ENCODE data around the gene PSAPL1.

The PSAPL1 gene

DNA sequence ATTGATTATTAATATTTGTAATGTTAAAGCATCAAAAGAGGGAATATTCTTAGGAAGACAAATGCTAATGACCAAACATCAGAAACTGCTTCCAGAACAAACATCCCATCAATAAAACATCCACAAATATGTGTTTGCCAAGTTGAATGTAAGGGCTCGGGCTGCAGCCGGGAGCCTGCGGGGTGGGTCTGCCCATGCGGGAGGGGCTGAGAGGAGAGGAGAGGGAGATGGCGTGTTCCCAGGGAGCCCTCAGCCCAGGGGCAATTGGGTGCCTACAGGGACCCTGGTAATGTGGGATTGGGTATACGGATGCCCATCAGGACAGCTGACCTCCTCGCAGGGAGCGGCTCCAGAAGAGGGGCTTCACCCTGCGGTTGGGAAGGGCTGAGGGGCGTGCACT lies 38.4 kb upstream of the PSAPL1 start:
- TF ChIP-seq, protein P1, sequence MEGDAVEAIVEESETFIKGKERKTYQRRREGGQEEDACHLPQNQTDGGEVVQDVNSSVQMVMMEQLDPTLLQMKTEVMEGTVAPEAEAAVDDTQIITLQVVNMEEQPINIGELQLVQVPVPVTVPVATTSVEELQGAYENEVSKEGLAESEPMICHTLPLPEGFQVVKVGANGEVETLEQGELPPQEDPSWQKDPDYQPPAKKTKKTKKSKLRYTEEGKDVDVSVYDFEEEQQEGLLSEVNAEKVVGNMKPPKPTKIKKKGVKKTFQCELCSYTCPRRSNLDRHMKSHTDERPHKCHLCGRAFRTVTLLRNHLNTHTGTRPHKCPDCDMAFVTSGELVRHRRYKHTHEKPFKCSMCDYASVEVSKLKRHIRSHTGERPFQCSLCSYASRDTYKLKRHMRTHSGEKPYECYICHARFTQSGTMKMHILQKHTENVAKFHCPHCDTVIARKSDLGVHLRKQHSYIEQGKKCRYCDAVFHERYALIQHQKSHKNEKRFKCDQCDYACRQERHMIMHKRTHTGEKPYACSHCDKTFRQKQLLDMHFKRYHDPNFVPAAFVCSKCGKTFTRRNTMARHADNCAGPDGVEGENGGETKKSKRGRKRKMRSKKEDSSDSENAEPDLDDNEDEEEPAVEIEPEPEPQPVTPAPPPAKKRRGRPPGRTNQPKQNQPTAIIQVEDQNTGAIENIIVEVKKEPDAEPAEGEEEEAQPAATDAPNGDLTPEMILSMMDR (conservative IDR thresholded peaks at IDR 0.05; ENCODE audit: low read depth, low read length) = no peak
- no peaks in the 10 kb centered on the region for H3K79me2 ChIP-seq (ENCODE audit: insufficient read depth, low read depth)
- H2AFZ ChIP-seq (ENCODE audit: low read depth) = no peak overlapping the region
- no peaks in the 10 kb centered on the region for H3K36me3 ChIP-seq (ENCODE audit: insufficient read depth)
- no peak overlapping the region for H3K9ac ChIP-seq
- no peaks in the 10 kb centered on the region for H4K20me1 ChIP-seq (ENCODE audit: insufficient read depth)
- no peaks in the 10 kb centered on the region; the same call in 1 of the 2 replicates for H3K27me3 ChIP-seq (ENCODE audit: insufficient read depth, low read depth)
- no peaks in the 10 kb centered on the region for H3K4me1 ChIP-seq (ENCODE audit: low read depth, poor library complexity, severe bottlenecking)
- H3K27ac ChIP-seq = no peak overlapping the region
- no peak overlapping the region for H3K4me2 ChIP-seq
- H3K4me3 ChIP-seq (IDR thresholded peaks at IDR 0.05; ENCODE audit: insufficient read depth, low read depth, low read length) = no peak overlapping the region

DNA sequence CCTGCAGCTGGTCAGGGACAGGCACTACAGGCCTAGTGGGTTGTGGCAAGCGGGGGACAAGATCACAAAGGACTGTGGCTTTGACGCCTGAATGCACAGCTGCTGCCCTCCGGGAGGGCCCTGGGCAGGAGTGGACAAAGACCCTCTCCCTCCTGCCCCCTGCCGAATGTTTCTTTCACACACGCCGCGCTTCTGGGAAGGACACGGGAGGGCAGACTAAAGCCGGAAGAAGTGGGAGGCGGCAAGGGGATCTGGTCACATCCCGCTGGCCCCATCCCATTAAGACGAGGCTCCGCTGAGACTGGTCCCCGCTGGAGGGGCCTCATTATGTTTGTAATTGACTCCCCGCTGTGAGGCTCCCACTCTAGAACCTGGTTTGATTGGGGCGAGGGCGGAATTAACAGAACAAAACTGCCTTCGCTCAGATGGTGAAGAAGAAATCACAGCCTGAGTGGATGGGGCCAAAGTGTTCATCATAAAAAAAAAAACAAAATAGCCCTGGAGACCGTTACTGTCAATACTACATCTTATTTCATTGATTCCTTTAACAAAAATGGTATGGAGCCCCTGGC lies 37.8 kb upstream of the PSAPL1 start:
- no peak overlapping the region for H3K4me2 ChIP-seq
- no peaks in the 10 kb centered on the region for H3K36me3 ChIP-seq (ENCODE audit: insufficient read depth)
- no peaks in the 10 kb centered on the region for H4K20me1 ChIP-seq (ENCODE audit: insufficient read depth)
- TF ChIP-seq, protein P1 (conservative IDR thresholded peaks at IDR 0.05; ENCODE audit: low read depth, low read length) = no peak
- H3K9ac ChIP-seq = no peak overlapping the region
- H2AFZ ChIP-seq (ENCODE audit: low read depth) = no peak overlapping the region
- H3K4me1 ChIP-seq (ENCODE audit: low read depth, poor library complexity, severe bottlenecking) = no peaks in the 10 kb centered on the region
- no peak overlapping the region for H3K27ac ChIP-seq
- no peak overlapping the region for H3K4me3 ChIP-seq (IDR thresholded peaks at IDR 0.05; ENCODE audit: insufficient read depth, low read depth, low read length)
- H3K79me2 ChIP-seq (ENCODE audit: insufficient read depth, low read depth) = no peaks in the 10 kb centered on the region
- H3K27me3 ChIP-seq (ENCODE audit: insufficient read depth, low read depth) = no peaks in the 10 kb centered on the region; the same call in 1 of the 2 replicates

DNA sequence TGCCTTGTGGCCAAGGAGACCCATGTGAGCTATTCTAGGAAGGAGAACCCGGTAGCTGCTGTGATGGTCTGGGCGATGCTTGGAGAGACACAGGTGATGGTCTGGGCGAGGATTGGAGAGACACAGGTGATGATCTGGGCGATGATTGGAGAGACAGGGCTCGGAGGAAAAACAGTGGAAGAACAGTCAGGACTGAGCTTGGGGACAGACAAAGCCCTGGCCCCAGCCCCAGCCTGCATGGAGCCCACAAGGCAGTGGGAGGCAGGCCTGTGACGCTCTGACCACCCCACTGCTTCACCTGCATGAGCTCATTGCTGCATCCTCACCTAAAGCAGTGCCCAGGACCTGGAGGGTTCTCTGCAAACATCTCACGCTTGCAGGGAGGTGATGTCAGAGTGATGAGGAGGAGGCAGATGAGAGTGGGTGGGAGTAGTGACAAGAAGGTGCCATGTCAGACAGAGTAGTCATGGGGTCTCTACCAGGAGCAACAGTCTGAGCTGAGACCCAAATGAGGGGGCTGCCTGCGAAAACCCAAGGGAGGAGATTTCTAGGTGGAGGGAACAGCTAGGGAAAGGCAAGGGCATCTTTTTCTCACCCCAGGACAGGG lies 35.9 kb upstream of the PSAPL1 start:
- no peak overlapping the region for H2AFZ ChIP-seq (ENCODE audit: low read depth)
- H4K20me1 ChIP-seq (ENCODE audit: insufficient read depth) = no peaks in the 10 kb centered on the region
- H3K4me3 ChIP-seq (IDR thresholded peaks at IDR 0.05; ENCODE audit: insufficient read depth, low read depth, low read length) = no peak overlapping the region
- H3K4me1 ChIP-seq (ENCODE audit: low read depth, poor library complexity, severe bottlenecking) = no peaks in the 10 kb centered on the region
- H3K36me3 ChIP-seq (ENCODE audit: insufficient read depth) = no peaks in the 10 kb centered on the region
- no peak overlapping the region for H3K27ac ChIP-seq
- H3K27me3 ChIP-seq (ENCODE audit: insufficient read depth, low read depth) = no peaks in the 10 kb centered on the region; the same call in 1 of the 2 replicates
- no peak overlapping the region for H3K9ac ChIP-seq
- H3K79me2 ChIP-seq (ENCODE audit: insufficient read depth, low read depth) = no peaks in the 10 kb centered on the region
- no peak overlapping the region for H3K4me2 ChIP-seq
- TF ChIP-seq, protein P1 (conservative IDR thresholded peaks at IDR 0.05; ENCODE audit: low read depth, low read length) = no peak

DNA sequence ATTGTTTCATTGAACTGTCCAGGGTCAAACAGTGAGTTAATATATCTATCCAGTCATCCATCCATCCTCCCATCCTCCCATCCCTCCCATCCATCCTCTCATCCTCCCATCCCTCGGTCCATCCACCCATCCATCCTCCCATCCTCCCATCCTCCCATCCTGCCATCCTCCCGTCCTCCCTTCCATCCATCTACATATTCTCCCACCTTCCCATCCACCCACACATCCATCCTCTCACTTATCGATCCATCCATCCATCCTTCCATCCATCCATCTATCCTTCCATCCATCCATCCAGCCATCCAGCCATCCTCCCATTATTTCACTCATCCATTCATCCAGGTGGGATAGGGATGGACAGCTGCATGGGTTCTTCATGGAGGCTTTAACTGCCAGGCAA lies 35.4 kb upstream of the PSAPL1 start:
- no peak overlapping the region for H3K27ac ChIP-seq
- H3K36me3 ChIP-seq (ENCODE audit: insufficient read depth) = no peaks in the 10 kb centered on the region
- H3K4me3 ChIP-seq (IDR thresholded peaks at IDR 0.05; ENCODE audit: insufficient read depth, low read depth, low read length) = no peak overlapping the region
- H2AFZ ChIP-seq (ENCODE audit: low read depth) = no peak overlapping the region
- no peaks in the 10 kb centered on the region for H3K4me1 ChIP-seq (ENCODE audit: low read depth, poor library complexity, severe bottlenecking)
- H3K27me3 ChIP-seq (ENCODE audit: insufficient read depth, low read depth) = no peaks in the 10 kb centered on the region; the same call in 1 of the 2 replicates
- H3K79me2 ChIP-seq (ENCODE audit: insufficient read depth, low read depth) = no peaks in the 10 kb centered on the region
- TF ChIP-seq, protein P1 (conservative IDR thresholded peaks at IDR 0.05; ENCODE audit: low read depth, low read length) = no peak
- H3K9ac ChIP-seq = no peak overlapping the region
- H4K20me1 ChIP-seq (ENCODE audit: insufficient read depth) = no peaks in the 10 kb centered on the region
- no peak overlapping the region for H3K4me2 ChIP-seq
